Pancreas (tissue), 10 donors: Measurements from ENCODE around the gene TCF25. TPM values are rescaled to one million over a fixed set of nuclear protein-coding genes. Genes with fewer than 3 reads are reported as not detected.

Experiments used
- ATAC-seq, 4 donors: fragments of 200-7000 bp; cut with Tn5 transposase; one replicate each; pipeline versions ENCODE4 v1.8.0 to v1.9.1; 2020; ENCODE audit warnings: mild to moderate bottlenecking in 4 of 4, moderate library complexity in 4 of 4
- DNase-seq, 6 donors: peaks; one replicate each; pipeline ENCODE4 v3.0.0-alpha.2; 2020
- FAIRE-seq: peaks from 2 replicates; lab custom pipeline; 2012; peaks lifted over from hg19 to GRCh38; lab: Jason Lieb, UNC
- H3K27ac ChIP-seq, 4 donors: fragments of 200-600 bp; sonication (generic); 1 replicate in 3 of 4; 2 replicates in 1 of 4; pipeline versions ENCODE4 v1.5.0 to v1.8.0; 2020
- H3K27me3 ChIP-seq, 4 donors: fragments of 200-600 bp; one replicate each; pipeline ENCODE4 v1.8.0; 2021
- H3K36me3 ChIP-seq, 3 donors: fragments of 200-600 bp; sonication (generic) in 1 of 3; one replicate each; pipeline versions ENCODE4 v1.5.0 to v1.8.0; 2020 to 2021
- H3K4me1 ChIP-seq, 3 donors: fragments of 200-600 bp; one replicate each; pipeline ENCODE4 v1.8.0; 2021
- H3K4me3 ChIP-seq, 4 donors: fragments of 200-600 bp; sonication (generic) in 2 of 4; one replicate each; pipeline versions ENCODE4 v1.5.0 to v1.8.0; 2020 to 2021
- H3K9me3 ChIP-seq, 4 donors: fragments of 200-600 bp; one replicate each; pipeline ENCODE4 v1.8.0; 2021
- WGBS, 2 donors: extraction: QIAGEN DNeasy Blood & Tissue Kit; methylation state at CpG; one replicate each; pipeline ENCODE4 v1.1.7; 2013; 5-methylcytosine and 5-hydroxymethylcytosine counted together
- intact Hi-C, 3 donors: fragments of 100-400 bp; cut with DNase I; formaldehyde crosslinking; loops; one replicate each; pipeline versions ENCODE4 v1.11.1 to v1.14.2; 2022
- polyA plus RNA-seq, 2 donors: library from polyadenylated mRNA; stranded (reverse); fragments of 200-250 nt; gene quantifications; one replicate each; pipeline ENCODE4 v1.2.3, GENCODE V29; 2013
- total RNA-seq, 6 donors: library from RNA; stranded (reverse); fragmentation: NEBNext Ultra II Directional in 4 of 6; extraction: Animal tissue kit (Norgen Biotek cat#: 25700) in 4 of 6; gene quantifications; one replicate each; pipeline versions ENCODE4 v1.2.1 to v1.2.4, GENCODE V29; 2021 to 2023
- TF ChIP-seq, protein P1 (sequence below), 4 donors: fragments of 200-600 bp; sonication (generic) in 3 of 4; IDR thresholded peaks; one replicate each; pipeline versions ENCODE4 v1.5.0 to v1.8.0; 2021; ENCODE audit warnings: antibody characterized with exemption in 4 of 4
- donor health status: healthy with polysubstance abuse.
- donor health status: DM: no; HTN: no; CAD: no; lungs with moderate emphysema.
- donor health status: DM: no; HTN: no; CAD: no.
- donor health status: control.
- donor health status: control.
- donor health status: Bipolar disorder and iron deficiency.
- donor health status: DM: yes; HTN: yes; CAD: no.
- donor health status: DM: no; HTN: no; CAD: no.
- donor health status: DM: no; HTN: no; CAD: no.
- donor health status: DM: yes; HTN: yes; CAD: no.

The TCF25 gene
- total and polyA plus RNA-seq, 8 donors = 81.0 to 250 (median 111) TPM

DNA sequence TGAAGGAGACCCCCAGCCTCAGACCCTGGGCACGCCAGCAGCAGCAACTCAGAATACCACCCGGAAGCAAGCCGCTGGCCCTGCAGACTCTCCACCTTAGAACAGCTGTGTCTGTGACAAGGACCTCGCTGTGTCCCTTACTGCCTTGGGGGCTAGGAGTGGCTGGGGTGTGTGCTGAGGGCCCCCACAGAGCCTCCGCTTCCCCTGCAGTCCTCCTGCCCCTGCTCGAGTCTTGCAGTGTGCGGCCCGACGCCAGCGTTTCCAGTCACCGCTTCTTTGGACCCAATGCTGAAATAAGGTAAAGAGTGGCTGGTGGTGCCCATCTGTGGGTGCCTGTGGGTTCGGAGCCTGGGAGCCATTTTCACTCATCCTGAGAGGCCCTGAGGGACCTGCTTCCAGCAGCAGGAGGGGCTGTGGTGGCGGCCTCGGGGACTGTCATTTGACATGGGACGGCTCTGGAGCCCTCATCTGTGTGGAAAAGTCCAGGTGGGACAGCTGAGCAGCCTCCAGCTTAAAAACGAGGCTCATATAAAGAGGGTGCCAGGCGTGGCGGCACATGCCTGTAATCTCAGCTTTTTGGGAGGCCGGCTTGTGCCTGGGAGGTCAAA, 30.6 kb downstream of the TCF25 start:
- H3K36me3 ChIP-seq = peaks cover 4 to 54% (median 25%) of the 10 kb centered on the region in 3 donors
- no peak for ATAC-seq
- H3K4me3 ChIP-seq = no peak overlapping the region
- no peak for FAIRE-seq
- TF ChIP-seq, protein P1, sequence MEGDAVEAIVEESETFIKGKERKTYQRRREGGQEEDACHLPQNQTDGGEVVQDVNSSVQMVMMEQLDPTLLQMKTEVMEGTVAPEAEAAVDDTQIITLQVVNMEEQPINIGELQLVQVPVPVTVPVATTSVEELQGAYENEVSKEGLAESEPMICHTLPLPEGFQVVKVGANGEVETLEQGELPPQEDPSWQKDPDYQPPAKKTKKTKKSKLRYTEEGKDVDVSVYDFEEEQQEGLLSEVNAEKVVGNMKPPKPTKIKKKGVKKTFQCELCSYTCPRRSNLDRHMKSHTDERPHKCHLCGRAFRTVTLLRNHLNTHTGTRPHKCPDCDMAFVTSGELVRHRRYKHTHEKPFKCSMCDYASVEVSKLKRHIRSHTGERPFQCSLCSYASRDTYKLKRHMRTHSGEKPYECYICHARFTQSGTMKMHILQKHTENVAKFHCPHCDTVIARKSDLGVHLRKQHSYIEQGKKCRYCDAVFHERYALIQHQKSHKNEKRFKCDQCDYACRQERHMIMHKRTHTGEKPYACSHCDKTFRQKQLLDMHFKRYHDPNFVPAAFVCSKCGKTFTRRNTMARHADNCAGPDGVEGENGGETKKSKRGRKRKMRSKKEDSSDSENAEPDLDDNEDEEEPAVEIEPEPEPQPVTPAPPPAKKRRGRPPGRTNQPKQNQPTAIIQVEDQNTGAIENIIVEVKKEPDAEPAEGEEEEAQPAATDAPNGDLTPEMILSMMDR (IDR thresholded peaks at IDR 0.05) = no peak
- no peaks in the 10 kb centered on the region for H3K4me1 ChIP-seq
- WGBS, 2 donors = 91 to 94% methylated on average over 19 of the region's 19 CpGs
- intact Hi-C loops = no loop called here
- H3K9me3 ChIP-seq = no peaks in the 10 kb centered on the region
- no peak overlapping the region for H3K27ac ChIP-seq
- H3K27me3 ChIP-seq = no peaks in the 10 kb centered on the region
- peak in 1 of 6 donors; percentile 40 for DNase-seq

DNA sequence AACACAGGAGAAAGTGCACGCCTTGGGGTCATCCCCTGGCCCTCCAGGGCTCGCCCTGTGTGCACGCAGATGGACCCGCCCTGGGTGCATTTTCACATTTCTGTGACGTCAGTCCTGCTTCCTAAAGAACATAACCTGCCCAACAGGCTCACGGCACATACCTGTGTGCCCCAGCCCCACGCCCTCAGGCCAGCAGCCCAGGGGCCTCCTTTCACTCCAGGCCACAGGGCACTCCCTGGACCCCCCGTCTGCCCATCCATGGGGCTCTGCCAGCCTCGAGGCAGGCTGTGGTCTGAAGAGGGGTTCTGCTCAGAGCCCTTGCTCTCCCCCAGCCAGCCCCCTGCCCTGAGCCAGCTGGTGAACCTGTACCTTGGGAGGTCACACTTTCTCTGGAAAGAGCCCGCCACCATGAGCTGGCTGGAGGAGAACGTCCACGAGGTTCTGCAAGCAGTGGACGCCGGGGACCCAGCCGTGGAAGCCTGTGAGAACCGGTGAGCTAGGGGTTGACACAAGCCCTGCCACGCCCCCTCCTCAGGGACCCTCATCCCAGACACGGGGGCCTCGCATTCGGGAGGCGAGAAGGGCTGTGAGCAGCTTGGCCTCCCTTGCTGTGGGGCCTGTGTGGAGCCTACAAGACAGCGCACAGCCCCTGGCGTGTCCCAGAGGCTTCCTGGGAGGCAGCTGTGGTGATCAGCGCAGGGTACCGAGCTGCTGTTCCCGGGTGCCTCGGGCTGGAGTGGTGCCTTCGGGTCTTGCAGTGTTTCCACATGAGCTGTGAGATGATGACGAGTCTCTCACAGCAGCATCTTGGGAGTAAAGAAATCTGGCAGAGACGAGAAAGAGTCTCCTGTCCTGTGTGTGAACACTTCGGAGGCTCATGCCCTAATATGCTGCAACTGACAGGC, 31.5 kb downstream of the TCF25 start:
- FAIRE-seq = no peak
- DNase-seq = peak in 1 of 6 donors; percentile 72
- peak in 2 of 4 donors; percentile 4 to 16 for ATAC-seq
- Histone ChIP-seq H3K27ac (no peak overlapping the region), H3K27me3 (no peaks in the 10 kb centered on the region), H3K4me1 (no peaks in the 10 kb centered on the region), H3K9me3 (no peaks in the 10 kb centered on the region), H3K4me3 (no peak overlapping the region), H3K36me3 (peaks cover under 1 to 45% (median 18%) of the 10 kb centered on the region in 3 donors)
- TF ChIP-seq, protein P1 (IDR thresholded peaks at IDR 0.05) = no peak
- intact Hi-C loops = no loop called here
- WGBS, 2 donors = 90 to 94% methylated on average over 31 of the region's 31 CpGs

DNA sequence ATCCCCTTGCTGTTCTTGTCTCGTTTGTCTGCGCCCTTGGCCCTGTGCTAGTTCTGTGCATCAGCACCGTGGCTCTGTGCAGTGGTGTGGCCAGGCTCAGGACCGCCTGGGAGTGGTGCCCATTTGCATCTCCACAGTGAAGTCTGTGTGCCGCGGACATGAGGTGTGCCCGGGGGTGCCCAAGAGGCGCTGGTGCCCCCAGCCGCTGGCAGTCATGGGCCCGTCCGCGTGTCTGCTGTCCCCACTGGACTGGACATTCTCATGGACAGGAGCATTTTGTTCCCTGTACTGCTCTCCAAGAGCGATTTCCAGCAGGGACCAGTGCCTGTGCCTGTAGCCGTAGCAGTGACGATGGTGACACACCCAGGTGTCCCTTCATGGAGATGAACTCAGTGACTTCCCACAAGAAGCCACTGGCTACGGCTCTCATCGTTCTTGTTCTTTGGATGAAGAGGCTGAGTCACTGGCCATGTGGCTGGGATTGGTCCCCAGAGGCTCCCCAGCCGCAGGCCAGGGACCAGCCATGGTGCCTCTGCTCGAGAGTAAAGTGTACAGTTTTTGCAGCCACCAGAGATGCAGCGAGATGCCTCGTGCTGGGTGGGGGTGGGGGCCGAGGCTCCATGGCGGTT, 32.2 kb downstream of the TCF25 start:
- DNase-seq = peak in 1 of 6 donors; percentile 50
- H3K4me3 ChIP-seq = no peak overlapping the region
- no peak for FAIRE-seq
- ATAC-seq = no peak
- H3K27me3 ChIP-seq = no peaks in the 10 kb centered on the region
- WGBS, 2 donors = 93 to 94% methylated on average over 23 of the region's 23 CpGs
- H3K9me3 ChIP-seq = no peaks in the 10 kb centered on the region
- H3K4me1 ChIP-seq = no peaks in the 10 kb centered on the region
- intact Hi-C loops = no loop called here
- H3K27ac ChIP-seq = no peak overlapping the region
- TF ChIP-seq, protein P1 (IDR thresholded peaks at IDR 0.05) = no peak
- H3K36me3 ChIP-seq = peaks cover 0 to 39% (median 18%) of the 10 kb centered on the region in 3 donors

DNA sequence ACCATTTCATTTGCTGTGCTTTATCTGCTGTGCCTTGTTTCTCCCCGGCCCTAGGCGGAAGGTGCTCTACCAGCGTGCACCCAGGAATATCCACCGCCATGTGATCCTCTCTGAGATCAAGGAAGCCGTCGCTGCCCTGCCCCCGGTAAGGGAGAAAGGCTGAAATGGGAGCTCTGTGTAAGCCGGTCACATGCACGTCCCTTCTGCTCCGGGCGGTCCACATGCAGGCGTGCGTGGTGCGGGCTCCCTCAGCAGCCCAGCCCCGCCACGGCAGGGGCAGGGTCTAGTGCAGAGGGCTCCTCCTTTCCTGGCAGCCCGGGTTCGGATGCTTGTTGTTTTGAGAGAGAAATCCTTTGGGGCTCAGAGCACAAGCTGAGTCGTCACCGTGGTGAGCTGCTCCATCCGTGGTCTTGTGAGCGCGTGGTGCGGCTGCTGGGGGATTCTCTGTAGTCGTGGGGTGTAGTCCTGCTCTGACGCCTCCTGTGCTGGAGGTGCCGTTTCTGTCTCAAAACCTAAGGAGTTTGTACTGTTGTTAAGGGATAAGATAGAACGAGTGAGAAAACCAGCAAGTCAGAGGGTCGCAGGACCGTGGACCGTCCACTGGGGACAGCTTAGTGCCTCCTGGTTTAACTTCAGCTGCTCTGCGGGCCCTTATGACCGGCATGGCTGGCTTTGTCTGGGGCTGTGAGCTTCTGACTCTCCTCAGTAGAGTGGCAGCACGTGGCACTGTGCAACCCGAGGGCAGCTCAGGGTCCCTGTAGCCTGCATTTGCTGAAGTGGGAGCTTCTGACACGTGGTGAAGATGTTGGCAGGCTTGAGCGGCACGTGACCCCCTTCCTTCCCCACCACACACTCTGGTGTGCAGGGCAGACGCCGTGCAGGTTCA, 33.0 kb downstream of the TCF25 start:
- peak in 1 of 6 donors; percentile 39 for DNase-seq
- TF ChIP-seq, protein P1 (IDR thresholded peaks at IDR 0.05) = no peak
- no peaks in the 10 kb centered on the region for H3K27me3 ChIP-seq
- no peak overlapping the region for H3K27ac ChIP-seq
- no peak for FAIRE-seq
- no peak overlapping the region for H3K4me3 ChIP-seq
- intact Hi-C loops = no loop called here
- 96 to 97% methylated on average over 40 of the region's 40 CpGs for WGBS, 2 donors
- no peaks in the 10 kb centered on the region for H3K9me3 ChIP-seq
- ATAC-seq = no peak
- peaks cover 0 to 41% (median 14%) of the 10 kb centered on the region in 3 donors for H3K36me3 ChIP-seq
- no peaks in the 10 kb centered on the region for H3K4me1 ChIP-seq
